ENCODE measurements around the gene ESR1.

ESR1 gene

DNA sequence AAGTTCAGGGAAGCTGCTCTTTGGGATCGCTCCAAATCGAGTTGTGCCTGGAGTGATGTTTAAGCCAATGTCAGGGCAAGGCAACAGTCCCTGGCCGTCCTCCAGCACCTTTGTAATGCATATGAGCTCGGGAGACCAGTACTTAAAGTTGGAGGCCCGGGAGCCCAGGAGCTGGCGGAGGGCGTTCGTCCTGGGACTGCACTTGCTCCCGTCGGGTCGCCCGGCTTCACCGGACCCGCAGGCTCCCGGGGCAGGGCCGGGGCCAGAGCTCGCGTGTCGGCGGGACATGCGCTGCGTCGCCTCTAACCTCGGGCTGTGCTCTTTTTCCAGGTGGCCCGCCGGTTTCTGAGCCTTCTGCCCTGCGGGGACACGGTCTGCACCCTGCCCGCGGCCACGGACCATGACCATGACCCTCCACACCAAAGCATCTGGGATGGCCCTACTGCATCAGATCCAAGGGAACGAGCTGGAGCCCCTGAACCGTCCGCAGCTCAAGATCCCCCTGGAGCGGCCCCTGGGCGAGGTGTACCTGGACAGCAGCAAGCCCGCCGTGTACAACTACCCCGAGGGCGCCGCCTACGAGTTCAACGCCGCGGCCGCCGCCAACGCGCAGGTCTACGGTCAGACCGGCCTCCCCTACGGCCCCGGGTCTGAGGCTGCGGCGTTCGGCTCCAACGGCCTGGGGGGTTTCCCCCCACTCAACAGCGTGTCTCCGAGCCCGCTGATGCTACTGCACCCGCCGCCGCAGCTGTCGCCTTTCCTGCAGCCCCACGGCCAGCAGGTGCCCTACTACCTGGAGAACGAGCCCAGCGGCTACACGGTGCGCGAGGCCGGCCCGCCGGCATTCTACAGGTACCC, at the start of gene ESR1:
TSS of gene ESR1 (plus strand) at position 170 of the 858 bp plus-strand sequence. CDS start at position 401, 231 bp downstream.
- no peak for DNase-seq

DNA sequence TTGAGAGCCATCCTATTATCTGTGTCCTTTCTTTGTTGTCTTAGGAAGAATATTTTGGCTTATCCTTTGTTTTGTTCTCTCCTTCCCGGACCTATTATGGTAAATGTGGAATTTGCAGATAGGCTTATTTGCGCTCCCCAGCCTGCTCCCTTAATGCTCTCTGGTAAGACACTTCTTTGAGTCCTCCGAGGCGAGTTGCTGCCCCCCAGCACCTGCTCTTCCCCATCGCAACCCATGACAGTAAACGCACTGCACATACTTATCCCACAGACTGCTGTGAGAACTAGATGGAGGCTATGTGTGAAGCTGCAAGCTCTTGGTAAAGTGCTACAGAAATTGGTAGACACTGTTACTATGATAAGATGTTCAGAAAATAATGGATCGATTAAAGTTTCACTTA, 47.0 kb upstream of the ESR1 start:
- DNase-seq, result no peak

DNA sequence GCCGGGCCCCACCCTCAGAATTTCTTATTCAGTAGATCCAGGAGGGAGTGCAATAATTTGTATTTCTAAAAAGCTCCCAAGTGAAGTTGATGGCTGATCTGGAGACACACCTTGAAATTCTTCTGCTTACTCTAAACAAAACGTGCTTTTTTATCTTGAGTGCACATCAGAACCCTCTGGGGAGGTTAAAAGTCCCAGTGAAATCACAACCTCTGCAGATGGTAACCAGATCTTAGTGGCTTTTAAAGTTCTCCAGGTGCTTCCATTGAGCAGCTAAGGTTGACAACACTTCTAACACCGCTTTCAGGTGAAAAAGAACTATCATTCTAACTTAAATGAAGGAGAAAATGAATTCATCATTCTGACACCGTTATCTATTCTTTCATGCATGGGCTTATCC, 45.6 kb upstream of the ESR1 start:
- no peak for DNase-seq

DNA sequence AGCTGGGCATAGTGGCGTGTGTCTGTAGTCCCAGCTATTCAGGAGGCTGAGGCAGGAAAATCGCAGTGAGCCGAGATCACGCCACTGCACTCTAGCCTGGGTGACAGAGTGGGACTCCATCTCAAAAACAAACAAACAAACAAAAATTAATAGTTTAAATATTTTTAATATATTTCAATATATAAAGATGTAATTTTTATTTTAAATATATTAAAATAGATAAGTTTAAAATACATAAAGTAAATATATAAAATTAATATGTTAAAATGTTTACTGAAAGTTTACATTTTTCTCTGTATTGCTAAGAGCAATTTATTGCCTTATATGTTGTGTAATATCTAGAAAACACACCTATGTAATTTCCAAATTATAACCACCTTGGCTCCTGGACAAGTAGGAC, 44.7 kb upstream of the ESR1 start:
- no peak for DNase-seq

DNA sequence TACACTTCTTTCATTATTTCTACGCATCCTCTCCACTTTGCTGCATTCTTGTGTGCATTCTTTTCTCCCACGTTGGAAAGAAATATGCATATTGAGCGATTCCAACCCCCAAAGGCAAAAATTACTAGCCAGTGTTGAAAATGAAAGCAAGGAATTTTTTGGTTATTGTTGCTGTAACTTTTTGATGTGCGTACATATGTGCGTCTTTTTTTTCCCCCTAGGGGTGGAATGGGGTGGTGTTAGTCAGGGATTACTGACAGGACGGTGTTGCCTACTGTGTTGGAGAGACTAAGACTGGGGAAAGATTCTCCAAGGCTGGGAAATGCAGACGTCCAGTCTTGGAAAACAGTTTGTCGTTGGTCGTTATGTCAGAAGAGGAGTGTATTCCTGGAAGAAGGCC, 44.2 kb upstream of the ESR1 start:
- DNase-seq, result no peak

DNA sequence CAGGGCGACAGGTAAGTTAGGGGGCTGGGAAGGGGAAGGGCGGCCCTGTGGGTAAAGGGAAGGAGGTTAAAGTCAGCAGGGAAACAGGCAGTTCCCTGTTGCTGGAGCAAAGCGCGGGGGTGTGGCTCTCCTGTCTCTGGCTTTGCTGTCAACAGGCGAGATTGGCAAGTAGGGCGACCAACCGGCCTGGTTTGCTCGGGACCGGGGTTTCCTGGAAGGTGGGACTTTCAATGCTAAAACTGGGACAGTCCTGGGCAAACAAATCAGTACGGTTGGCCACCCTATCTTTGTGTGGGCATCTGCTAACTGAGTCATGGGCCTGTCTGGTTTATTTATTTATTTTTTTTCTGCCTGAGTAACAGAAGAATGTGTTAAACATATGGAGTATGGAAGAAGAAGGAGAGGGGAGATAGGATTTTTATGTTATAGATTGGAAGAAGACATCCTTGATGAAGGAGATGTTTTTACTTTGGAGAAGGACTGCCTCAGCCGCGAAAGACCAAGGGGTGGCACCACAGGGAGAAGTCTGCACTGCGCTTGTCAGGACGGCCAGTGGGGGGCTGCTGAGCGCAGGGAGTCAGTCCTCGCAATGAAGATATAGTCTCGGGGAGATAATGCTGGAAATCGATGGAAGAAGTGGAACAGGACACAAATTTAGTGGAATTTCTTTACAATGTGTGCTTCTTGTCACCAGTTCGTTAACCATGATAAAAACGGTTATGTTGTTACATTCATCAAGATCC, 43.4 kb upstream of the ESR1 start:
- no peak for DNase-seq

DNA sequence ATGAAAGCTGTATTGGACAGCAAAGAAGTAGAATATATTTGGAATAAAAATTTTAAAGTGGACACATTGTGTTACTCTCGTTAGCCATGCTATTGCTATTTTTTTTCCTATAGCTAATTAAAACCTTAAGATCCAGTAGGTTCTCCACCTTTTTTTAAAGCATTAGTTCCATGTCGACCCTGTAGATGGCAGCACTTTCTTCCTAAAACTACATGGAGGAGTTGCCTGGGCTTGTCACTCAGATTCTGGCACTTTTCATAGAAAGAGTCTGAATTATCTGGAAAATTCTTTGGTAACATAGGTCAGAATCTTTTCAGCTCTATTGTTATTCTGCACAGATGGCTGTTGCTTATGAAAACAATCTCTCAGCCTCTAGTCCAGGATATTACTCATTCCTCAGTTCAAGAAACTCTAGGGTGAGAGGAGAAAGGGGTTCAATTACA, 42.0 kb upstream of the ESR1 start:
- no peak for DNase-seq

DNA sequence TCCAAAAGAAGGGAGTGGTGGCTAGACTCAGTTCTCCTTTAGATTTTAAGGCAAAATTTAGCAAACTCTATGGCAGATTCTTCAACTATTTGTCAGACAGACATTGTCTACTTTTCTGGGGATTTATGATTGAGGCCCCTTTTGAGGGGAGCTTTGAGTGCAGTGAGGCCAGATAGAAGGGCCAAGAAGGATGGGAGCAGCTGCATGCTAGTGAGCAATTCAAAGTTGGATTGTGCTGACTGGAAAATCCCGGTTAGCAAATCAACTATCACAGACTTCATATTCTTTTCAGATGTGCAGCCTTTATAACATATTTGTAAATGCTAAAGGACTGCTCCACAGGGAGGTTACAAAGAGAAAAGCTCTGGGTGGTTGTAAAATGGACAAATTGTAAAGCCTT, 35.0 kb upstream of the ESR1 start:
- no peak for DNase-seq

DNA sequence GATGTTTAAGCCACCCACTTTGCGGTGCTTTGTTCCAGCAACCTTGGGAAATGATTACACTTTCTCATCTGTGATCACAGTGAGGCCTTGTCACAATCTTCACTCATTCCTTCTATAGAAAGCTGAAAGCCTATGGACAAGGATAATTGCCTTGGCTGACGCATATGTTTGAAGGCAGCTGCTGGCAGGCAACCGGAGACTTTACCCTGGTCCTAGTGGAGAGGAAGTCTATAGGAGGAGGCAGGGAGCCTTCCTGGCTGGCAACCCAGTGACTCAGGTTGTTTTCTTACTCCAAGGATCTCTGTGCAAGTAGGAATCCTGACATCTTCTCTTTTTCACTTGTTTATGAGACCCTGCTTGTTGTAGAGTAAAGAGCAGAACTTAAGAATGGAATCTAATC, 34.1 kb upstream of the ESR1 start:
- no peak for DNase-seq

DNA sequence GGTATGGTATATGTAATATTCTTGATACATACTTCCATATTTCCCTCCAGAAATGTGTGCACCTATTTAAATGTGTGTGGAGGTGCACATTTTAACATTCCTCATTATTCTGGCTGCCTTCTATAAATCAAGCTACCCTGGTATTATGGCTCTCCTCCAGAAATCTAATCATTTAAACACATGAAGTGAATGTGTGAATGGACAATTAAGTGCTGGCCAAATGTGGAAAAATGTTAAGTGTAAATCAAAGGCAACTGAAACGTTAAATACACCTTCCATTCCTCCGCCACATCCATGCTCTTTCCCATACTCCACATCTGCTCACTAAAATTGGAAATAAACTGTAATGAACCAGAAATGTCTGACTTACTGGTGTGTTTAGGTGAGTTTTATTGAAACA, 24.9 kb upstream of the ESR1 start:
- no peak for DNase-seq

DNA sequence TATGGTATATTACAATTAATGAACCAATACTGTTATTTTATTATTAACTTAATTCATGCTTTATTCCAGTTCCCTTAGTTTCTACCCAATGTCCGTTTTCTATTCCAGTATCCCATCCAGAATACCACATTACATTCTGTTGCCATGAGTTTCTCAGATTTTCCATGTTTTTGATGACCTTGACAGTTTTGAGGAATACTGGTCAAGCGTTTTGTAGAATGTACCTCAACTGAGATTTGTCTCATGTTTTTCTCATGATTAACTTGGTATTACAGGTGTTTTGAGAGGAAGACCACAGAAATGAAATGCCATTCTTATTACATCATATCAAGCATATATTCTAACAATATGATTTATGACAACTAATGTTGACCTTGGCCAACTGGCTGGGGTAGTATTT, 23.8 kb upstream of the ESR1 start:
- no peak for DNase-seq

DNA sequence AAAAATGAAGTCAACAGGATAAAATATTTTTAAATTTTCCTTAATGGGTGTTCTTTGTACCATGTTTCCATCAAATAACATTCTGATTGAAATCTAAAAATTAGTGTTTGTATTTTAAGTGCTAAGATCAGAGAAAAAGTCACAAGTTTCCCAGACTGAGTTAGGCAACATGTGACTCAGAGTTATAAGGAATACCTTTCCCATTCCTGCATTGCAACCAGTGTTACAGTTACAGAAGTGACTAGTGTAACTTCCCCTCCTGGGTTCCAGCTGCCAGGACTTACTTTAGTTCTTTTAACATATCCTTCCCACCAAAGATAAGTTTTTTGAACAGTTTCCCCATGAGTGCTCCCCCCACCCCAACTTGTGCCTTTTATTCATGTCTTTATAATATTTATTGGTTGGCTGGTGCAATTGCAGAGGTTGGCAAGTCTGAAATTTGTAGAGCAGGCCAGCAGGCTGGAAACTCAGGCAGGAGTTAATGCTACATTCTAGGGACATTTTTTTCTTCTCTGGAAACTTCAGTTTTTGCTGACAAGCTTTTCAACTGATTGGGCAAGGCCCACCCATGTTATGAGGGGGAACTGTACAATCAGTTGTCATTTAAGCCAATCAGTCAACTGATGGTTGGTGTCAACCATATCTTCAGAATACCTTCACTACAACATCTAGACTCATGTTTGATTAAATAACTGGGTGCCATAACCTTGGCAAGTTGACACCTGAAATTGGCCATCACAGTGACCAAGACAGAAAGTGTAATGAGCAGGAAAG, 22.9 kb upstream of the ESR1 start:
- DNase-seq, result no peak

DNA sequence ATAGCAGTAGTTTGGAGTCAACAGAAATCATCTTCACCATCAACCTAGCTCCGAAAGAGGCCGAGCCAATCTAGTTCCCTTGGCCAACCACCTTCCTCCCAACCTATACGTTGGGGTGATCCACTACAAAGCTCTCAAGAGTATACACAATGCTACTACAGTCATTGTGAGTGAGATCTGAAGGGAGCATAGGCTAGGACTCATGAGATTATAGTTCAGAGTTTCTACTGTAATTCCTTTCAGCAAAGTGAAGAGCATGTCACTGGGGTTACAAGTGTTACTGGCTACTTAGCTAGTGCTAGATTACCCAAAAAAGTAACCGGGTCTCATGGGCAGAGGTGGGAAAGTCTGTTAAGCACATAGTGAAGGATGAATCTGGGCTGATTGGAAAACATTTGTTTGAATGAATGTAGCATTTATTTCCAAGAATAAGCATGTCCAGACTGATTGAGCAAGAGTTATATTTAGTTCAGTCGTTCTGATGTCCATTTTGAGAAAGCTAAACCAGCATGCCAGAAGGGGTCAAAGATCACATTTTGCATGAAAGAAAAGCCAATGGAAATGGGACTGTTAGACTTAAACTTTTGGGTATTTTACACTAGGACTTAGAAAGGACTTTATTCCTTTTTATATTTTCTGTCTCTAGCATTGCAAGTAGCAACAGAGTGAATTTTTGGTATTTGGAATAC, 10.5 kb upstream of the ESR1 start:
- DNase-seq, result no peak

DNA sequence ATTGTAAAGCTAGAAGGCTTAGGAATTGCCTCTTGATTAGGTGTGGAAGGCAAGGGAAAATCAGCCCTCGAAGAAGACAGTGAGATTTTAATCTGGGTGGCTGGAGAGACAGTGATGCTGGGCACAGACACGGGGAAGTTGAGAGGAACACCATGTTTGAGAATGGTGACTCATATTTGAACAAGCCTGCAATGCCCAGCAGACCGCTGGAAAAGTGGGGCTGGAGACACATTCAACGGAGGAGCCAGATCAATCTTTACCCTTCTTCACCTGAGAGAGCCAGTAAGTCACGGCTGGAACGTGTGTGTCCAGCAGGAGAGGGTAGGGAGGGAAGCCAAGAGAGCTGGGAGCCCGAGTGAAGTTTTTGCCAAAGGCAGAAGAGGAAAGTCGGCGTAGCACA, 3.7 kb upstream of the ESR1 start:
- no peak for DNase-seq

DNA sequence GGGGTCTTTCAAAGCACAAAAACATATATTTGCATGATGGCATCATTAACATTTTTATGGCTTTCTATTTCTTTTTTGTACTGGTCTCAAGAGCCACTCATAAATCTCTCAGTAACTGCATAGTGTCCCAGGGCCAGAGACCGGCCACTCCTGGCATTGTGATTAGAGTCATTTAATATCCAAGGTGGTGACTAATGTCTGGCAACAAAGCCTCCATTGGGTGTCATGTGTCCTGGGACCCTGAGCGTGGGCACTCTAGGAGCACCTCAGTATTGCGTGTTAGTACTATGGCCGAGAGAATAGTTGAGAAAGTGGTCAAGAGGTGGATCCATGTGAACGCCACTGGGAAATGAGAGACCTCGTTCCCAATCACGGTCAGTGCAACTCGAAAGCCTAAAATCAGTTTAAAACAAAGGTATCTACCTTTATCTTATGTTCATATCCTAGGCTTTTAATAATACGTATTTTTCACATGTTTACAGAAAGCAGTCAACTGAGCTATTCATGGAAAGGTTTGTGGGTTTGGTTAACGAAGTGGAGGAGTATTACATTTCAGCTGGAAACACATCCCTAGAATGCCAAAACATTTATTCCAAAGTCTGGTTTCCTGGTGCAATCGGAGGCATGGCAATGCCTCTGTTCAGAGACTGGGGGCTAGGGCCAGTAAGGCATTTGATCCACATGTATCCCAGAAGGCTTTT, 2.7 kb upstream of the ESR1 start:
- no peak for DNase-seq

DNA sequence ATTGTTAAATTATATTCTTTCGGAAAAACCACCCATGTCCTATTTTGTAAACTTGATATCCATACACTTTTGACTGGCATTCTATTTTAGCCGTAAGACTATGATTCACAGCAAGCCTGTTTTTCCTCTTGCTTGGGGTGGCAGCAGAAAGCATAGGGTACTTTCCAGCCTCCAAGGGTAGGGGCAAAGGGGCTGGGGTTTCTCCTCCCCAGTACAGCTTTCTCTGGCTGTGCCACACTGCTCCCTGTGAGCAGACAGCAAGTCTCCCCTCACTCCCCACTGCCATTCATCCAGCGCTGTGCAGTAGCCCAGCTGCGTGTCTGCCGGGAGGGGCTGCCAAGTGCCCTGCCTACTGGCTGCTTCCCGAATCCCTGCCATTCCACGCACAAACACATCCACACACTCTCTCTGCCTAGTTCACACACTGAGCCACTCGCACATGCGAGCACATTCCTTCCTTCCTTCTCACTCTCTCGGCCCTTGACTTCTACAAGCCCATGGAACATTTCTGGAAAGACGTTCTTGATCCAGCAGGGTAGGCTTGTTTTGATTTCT, 2.1 kb upstream of the ESR1 start:
- DNase-seq, result no peak

DNA sequence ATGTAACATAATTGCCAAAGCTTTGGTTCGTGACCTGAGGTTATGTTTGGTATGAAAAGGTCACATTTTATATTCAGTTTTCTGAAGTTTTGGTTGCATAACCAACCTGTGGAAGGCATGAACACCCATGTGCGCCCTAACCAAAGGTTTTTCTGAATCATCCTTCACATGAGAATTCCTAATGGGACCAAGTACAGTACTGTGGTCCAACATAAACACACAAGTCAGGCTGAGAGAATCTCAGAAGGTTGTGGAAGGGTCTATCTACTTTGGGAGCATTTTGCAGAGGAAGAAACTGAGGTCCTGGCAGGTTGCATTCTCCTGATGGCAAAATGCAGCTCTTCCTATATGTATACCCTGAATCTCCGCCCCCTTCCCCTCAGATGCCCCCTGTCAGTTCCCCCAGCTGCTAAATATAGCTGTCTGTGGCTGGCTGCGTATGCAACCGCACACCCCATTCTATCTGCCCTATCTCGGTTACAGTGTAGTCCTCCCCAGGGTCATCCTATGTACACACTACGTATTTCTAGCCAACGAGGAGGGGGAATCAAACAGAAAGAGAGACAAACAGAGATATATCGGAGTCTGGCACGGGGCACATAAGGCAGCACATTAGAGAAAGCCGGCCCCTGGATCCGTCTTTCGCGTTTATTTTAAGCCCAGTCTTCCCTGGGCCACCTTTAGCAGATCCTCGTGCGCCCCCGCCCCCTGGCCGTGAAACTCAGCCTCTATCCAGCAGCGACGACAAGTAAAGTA, 547 bp upstream of the ESR1 start:
- DNase-seq, result no peak

DNA sequence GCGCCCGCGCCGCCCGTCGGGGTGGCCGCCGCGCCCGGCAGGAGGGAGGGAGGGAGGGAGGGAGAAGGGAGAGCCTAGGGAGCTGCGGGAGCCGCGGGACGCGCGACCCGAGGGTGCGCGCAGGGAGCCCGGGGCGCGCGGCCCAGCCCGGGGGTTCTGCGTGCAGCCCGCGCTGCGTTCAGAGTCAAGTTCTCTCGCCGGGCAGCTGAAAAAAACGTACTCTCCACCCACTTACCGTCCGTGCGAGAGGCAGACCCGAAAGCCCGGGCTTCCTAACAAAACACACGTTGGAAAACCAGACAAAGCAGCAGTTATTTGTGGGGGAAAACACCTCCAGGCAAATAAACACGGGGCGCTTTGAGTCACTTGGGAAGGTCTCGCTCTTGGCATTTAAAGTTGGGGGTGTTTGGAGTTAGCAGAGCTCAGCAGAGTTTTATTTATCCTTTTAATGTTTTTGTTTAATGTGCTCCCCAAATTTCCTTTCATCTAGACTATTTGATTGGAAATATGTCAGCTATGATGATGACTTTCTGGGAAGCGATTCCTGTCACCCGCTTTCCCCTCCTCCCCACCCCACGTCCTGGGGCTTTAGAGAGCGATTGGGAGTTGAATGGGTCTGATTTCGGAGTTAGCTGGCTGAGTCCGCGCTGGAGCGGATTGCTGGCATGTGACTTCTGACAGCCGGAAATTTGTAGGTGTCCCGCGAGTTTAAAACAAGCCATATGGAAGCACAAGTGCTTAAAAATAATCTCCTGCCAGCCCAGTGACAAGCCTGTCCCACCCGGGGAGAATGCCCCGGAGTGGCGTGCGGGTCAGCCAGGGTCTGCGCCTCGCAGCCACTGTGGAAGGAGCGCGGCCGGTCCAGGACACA, 1.1 kb downstream of the ESR1 start:
- no peak for DNase-seq

DNA sequence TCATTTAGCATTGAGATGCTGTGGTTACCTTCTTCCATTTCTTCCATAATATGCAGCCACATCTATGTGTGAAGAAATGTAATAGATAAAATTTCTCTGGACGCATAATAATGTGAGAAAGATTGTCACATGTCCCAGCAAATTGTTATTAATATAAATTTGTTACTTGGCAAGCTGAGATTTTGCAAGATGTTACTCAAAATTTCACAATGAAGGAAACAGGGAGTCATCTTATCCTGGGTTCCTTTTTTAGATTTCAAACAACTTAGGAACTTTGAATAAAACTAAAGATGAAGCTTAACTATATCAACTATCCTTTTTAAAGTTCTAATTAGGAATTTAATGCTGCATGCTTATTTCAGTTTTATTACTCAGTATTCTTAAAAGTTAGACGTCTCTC, 3.6 kb downstream of the ESR1 start:
- no peak for DNase-seq

DNA sequence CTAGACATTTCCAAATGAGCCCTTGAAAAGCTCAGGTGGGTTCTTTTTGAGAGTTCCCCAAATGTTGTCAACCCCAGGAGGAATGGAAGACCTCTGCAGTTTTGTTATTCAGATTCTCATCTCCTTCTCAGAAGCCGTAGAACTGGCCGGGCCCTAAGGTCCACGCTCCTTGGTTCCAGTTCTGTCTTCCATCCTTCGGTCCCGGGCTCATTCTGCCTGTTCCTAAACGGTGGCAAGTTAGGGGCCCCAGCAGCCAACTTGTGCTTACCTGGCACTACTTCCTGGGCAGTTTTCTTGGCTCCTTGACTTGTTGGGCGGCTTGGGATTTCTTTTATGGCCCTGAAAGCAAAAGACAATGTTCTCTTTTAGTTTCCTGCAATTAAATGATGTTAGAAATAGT, 6.4 kb downstream of the ESR1 start:
- DNase-seq, result no peak
